ENCODE data around the gene ORC2. TPM values are rescaled to one million over a fixed set of nuclear protein-coding genes. Genes with fewer than 3 reads are reported as not detected.

ORC2 gene
- polyA plus RNA-seq, 1 of the 3 experiments (the other 2 are of a cell fraction) = 3.9 TPM

DNA sequence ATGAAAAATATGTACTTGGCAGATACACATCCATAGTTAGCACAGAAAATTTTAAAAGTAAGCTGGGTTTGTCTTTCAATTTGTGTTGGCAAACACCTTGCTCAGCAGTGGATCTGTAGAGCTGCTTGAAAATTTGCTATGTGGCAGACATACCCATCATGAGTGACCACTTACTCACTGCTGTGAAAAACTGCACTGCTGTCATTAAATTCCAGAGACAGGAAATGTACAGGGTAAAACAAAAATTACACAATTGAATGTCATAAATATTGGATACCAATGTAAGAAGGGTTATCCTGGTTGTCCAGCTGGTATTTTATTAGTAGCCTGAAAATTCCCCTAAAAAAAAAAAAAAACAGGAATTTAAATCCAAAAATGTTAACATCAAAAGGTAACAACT lies 49.8 kb downstream of the ORC2 start:
- Histone ChIP-seq H3K4me3 (ENCODE audit: low read depth in 2 of 2, low read length in 1 of 2) (no peak overlapping the region), H3K9ac (no peak overlapping the region), H3K4me1 (ENCODE audit: control insufficient read depth in 1 of 2, insufficient read depth in 2 of 2, low read depth in 1 of 2, low read length in 1 of 2) (no peaks in the 10 kb centered on the region), H4K20me1 (ENCODE audit: insufficient read depth) (no peaks in the 10 kb centered on the region), H3K4me2 (no peak overlapping the region), H3K9me3 (no peaks in the 10 kb centered on the region), H3K27ac (ENCODE audit: low read depth in 2 of 2, low read length in 1 of 2) (peak overlapping the region in 1 of 2 experiments; percentile 27; a peak in 1 of 4 replicates), H3F3A (replicated peaks; ENCODE audit: insufficient read depth) (peaks cover 32% of the 10 kb centered on the region), H2AFZ (ENCODE audit: low read depth) (no peak overlapping the region), H3K27me3 (ENCODE audit: insufficient read depth) (no peaks in the 10 kb centered on the region), H3K9me2 (no peaks in the 10 kb centered on the region), H3K79me2 (ENCODE audit: insufficient read depth) (no peaks in the 10 kb centered on the region), H3K36me3 (replicated peaks in 1 of 2; ENCODE audit: control insufficient read depth in 1 of 2, insufficient read depth in 2 of 2, low read length in 1 of 2) (peaks cover 56 to 68% of the 10 kb centered on the region in 2 experiments)
- TF ChIP-seq, protein P1, sequence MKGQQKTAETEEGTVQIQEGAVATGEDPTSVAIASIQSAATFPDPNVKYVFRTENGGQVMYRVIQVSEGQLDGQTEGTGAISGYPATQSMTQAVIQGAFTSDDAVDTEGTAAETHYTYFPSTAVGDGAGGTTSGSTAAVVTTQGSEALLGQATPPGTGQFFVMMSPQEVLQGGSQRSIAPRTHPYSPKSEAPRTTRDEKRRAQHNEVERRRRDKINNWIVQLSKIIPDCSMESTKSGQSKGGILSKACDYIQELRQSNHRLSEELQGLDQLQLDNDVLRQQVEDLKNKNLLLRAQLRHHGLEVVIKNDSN (IDR thresholded peaks at IDR 0.05; ENCODE audit: borderline replicate concordance, low read depth) = no peak
- TF ChIP-seq FOXM1 (IDR thresholded peaks at IDR 0.05; ENCODE audit: low read depth) (no peak), FOXJ3 (CRISPR knock-in tag; IDR thresholded peaks at IDR 0.05) (no peak), JUND (IDR thresholded peaks at IDR 0.05) (no peak)
- TF ChIP-seq, protein P2, sequence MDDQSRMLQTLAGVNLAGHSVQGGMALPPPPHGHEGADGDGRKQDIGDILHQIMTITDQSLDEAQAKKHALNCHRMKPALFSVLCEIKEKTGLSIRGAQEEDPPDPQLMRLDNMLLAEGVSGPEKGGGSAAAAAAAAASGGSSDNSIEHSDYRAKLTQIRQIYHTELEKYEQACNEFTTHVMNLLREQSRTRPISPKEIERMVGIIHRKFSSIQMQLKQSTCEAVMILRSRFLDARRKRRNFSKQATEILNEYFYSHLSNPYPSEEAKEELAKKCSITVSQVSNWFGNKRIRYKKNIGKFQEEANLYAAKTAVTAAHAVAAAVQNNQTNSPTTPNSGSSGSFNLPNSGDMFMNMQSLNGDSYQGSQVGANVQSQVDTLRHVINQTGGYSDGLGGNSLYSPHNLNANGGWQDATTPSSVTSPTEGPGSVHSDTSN (IDR thresholded peaks at IDR 0.05) = 0 out of 2 replicates have a peak, but pooled peaks have one; percentile 11
- DNase-seq = no peak
- CTCF ChIA-PET = interaction anchor here (0.7 to 1.8 kb wide), 2 partner anchors 12 to 155 kb away, joined by 3 to 10 read pairs; no protein-coding TSS in a partner anchor
- POLR2A ChIA-PET = no interaction called here

DNA sequence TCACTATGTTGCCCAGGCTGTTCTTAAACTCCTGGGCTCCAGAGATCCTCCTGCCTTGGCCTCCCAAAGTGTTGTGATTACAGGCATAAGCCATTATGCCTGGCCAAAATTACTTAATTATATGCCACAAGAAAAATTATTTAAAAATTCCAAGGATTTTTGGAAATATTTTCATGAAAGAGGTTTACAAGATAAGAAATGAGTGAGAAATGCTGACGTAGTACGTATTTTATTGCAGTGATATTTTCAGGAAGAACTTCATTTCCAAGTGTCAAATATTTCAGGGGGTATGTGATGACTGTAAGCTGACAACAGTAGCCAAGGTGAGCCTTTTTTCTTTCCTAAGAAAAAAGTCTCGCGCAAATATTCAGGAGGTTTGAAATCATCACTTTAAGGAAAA lies 53.5 kb downstream of the ORC2 start:
- 97% methylated on average over 4 of the region's 4 CpGs for WGBS (ENCODE audit: low lambda C conversion rate)
- H3K4me2 ChIP-seq = no peak overlapping the region
- no peak overlapping the region for H3K9ac ChIP-seq
- H3K79me2 ChIP-seq (ENCODE audit: insufficient read depth) = no peaks in the 10 kb centered on the region
- TF ChIP-seq NFIC (IDR thresholded peaks at IDR 0.05; ENCODE audit: borderline replicate concordance) (no peak), MEF2A (IDR thresholded peaks at IDR 0.05; ENCODE audit: borderline replicate concordance, low read depth) (no peak), FOXM1 (IDR thresholded peaks at IDR 0.05; ENCODE audit: low read depth) (no peak), RFX5 (IDR thresholded peaks at IDR 0.05; ENCODE audit: low read length) (no peak), RAD21 (IDR thresholded peaks at IDR 0.05; ENCODE audit: low read length) (no peak), MXI1 (IDR thresholded peaks at IDR 0.05; ENCODE audit: low read depth, low read length) (no peak), GABPA (IDR thresholded peaks at IDR 0.05; ENCODE audit: low read depth) (no peak)
- TF ChIP-seq, protein P2 (IDR thresholded peaks at IDR 0.05) = no peak
- no peaks in the 10 kb centered on the region for H3K4me1 ChIP-seq (ENCODE audit: control insufficient read depth in 1 of 2, insufficient read depth in 2 of 2, low read depth in 1 of 2, low read length in 1 of 2)
- H3F3A ChIP-seq (replicated peaks; ENCODE audit: insufficient read depth) = peaks cover 31% of the 10 kb centered on the region
- H4K20me1 ChIP-seq (ENCODE audit: insufficient read depth) = no peaks in the 10 kb centered on the region
- H3K9me3 ChIP-seq = no peaks in the 10 kb centered on the region
- H3K36me3 ChIP-seq (replicated peaks in 1 of 2; ENCODE audit: control insufficient read depth in 1 of 2, insufficient read depth in 2 of 2, low read length in 1 of 2) = peaks cover 52 to 63% of the 10 kb centered on the region in 2 experiments
- H3K27me3 ChIP-seq (ENCODE audit: insufficient read depth) = no peaks in the 10 kb centered on the region
- H3K4me3 ChIP-seq (ENCODE audit: low read depth in 2 of 2, low read length in 1 of 2) = no peak overlapping the region
- no peak for DNase-seq
- no peak overlapping the region for H3K27ac ChIP-seq (ENCODE audit: low read depth in 2 of 2, low read length in 1 of 2)
- ChIA-PET CTCF (interaction anchor here (0.9 to 1.1 kb wide), 2 partner anchors 9 to 248 kb away, joined by 3 read pairs; no protein-coding TSS in a partner anchor), POLR2A (no interaction called here)
- H2AFZ ChIP-seq (ENCODE audit: low read depth) = no peak overlapping the region
- no peaks in the 10 kb centered on the region for H3K9me2 ChIP-seq

All from SK-N-SH (cell line).